VCaP (cell line): ENCODE data around the gene PRKCA.
"Not testable (repeated sequence)": the region's sequence is repeated elsewhere in the genome, so short reads cannot be mapped to it uniquely, and the experiment has no call there.

Experiments used
- H3K27ac ChIP-seq: fragments of 450-650 bp; 2 replicates; pipeline ENCODE4 v1.5.1; 2017
- TF ChIP-seq, protein P1 (sequence below): fragments of 450-650 bp; conservative IDR thresholded peaks from 2 replicates; pipeline ENCODE4 v1.5.1; 2017; ENCODE audit warnings: mild to moderate bottlenecking, moderate library complexity

The PRKCA gene

DNA sequence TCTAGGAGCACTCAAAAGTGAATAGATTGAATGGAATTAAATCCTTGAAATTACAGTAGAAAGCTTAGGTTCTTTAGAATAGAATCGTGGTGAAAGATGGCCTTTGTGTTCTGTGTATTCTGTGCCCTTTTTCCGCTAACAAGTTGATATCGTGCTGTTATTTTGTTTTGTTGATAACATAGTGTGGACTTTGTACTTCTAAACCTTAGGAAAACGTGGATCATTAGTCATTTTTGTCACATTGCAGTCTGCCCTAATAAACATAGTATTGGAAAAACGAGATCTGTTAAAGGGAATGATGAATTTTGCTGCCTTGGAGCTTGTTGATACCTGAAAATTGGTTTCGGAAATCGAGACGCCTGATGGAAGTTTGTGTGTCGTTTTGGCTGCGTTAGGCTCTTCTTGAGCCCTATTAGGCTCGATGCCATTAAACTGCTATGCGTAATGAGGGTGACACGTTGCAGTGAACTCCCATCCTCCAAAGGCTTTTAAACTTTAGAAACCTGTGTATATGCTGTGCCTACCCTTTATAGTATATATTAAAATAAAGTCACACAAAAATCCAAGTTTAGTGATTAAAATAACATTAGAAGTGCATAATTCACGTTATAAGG is 145.7 kb downstream of the PRKCA start:
- TF ChIP-seq, protein P1, sequence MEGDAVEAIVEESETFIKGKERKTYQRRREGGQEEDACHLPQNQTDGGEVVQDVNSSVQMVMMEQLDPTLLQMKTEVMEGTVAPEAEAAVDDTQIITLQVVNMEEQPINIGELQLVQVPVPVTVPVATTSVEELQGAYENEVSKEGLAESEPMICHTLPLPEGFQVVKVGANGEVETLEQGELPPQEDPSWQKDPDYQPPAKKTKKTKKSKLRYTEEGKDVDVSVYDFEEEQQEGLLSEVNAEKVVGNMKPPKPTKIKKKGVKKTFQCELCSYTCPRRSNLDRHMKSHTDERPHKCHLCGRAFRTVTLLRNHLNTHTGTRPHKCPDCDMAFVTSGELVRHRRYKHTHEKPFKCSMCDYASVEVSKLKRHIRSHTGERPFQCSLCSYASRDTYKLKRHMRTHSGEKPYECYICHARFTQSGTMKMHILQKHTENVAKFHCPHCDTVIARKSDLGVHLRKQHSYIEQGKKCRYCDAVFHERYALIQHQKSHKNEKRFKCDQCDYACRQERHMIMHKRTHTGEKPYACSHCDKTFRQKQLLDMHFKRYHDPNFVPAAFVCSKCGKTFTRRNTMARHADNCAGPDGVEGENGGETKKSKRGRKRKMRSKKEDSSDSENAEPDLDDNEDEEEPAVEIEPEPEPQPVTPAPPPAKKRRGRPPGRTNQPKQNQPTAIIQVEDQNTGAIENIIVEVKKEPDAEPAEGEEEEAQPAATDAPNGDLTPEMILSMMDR: no peak

GRCh38 chr17:66449418-66449977 is 147.1 kb downstream of the PRKCA start:
- H3K27ac ChIP-seq: no peak overlapping the region
- TF ChIP-seq, protein P1: no peak

More for the DNA sequence above, 145.7 kb downstream of the PRKCA start:
- no peak overlapping the region for H3K27ac ChIP-seq

- no peak overlapping the region for H3K27ac ChIP-seq
- TF ChIP-seq, protein P1: no peak
Measured at GRCh38 chr17:66450008-66450851, 147.8 kb downstream of the PRKCA start.

- TF ChIP-seq, protein P1: no peak
- no peak overlapping the region for H3K27ac ChIP-seq
Measured at GRCh38 chr17:66450852-66451158, 148.4 kb downstream of the PRKCA start.

DNA sequence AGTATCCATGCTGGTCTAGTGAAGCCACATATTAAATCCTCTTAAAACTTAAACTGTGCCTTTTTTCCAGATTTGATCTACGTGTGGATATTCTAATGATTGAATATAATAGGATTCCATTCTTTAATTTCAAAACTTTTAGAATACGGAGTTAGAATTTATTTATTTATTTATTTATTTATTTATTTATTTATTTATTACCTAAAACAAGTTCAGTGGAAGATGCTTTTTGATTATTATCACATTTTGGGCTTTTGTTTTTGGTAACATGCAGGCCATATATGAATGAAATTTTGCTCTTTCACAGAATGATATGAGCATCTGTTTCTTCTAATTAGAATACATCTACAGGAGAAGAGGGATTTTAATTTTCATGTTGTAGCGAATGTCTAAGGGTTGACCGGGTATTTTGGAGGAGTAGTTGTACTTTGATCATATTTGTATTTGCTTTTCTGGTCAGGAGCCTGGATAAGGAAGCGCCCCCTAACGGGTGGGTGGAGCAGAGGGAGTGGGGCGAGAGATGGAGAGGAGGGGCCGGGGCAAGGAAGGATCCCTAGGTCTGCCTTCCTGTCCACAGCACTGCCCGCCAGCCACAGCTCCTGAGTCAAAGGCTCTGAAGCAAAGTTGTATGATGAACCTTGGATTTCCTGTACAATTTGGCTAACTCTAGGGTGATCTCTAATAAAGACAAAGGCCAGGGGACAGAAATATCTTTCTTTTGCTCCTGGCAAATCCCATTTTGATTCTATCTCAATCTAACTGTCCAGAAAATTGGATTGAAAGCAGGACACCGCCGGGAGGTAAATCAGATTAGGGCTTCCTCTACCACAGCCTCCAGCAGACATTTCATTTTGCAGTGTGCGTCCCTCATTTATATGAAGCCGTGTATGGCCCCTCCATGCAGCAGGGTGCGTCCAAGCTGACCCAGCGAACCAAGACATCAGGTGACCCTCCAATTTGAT is 149.1 kb downstream of the PRKCA start:
- H3K27ac ChIP-seq: no peak overlapping the region
- TF ChIP-seq, protein P1: no peak

GRCh38 chr17:66455060-66455459 is 152.6 kb downstream of the PRKCA start:
- no peak overlapping the region for H3K27ac ChIP-seq
- TF ChIP-seq, protein P1: no peak

GRCh38 chr17:66457499-66457898 is 155.1 kb downstream of the PRKCA start:
- not testable (repeated sequence) for H3K27ac ChIP-seq
